Breast epithelium (tissue), 3 donors: ENCODE data around the gene UCP2.

Source experiments
- CTCF ChIP-seq, 3 donors: fragments of 450-650 bp; IDR thresholded peaks; one replicate each; pipeline ENCODE4 v1.5.1; 2016 to 2017; ENCODE audit warnings: antibody characterized with exemption in 3 of 3, mild to moderate bottlenecking in 3 of 3, moderate library complexity in 3 of 3
- POLR2A ChIP-seq: fragments of 450-650 bp; IDR thresholded peaks from one replicate; pipeline ENCODE4 v1.6.1; 2016; ENCODE audit warnings: antibody characterized with exemption, mild to moderate bottlenecking, moderate library complexity

- TF ChIP-seq CTCF (IDR thresholded peaks at IDR 0.05), result no peak
- TF ChIP-seq POLR2A, result no peak
Observed at GRCh38 chr11:74004046-74004695, 21.5 kb upstream of the UCP2 start.
